OCI-LY1 (cell line): ENCODE results near the gene KIAA0040.

Experiments
- H2AFZ ChIP-seq: fragments of 200-600 bp; sonication (generic), shearing (Covaris generic); 2 replicates; pipeline ENCODE4 v1.6.0; 2014; ENCODE audit warnings: antibody characterized with exemption, mild to moderate bottlenecking, low read length
- H3F3A ChIP-seq: fragments of 200-600 bp; sonication (generic), shearing (Covaris generic); 2 replicates; pipeline ENCODE4 v1.6.0; 2014; ENCODE audit warnings: mild to moderate bottlenecking, antibody characterized with exemption, low read length, moderate library complexity; ENCODE audit not compliant: insufficient read depth
- H3K27ac ChIP-seq: fragments of 200-600 bp; sonication (generic); 2 replicates; pipeline ENCODE4 v1.5.1; 2014; ENCODE audit warnings: low read length, mixed run types, mild to moderate bottlenecking, low read depth; ENCODE audit not compliant: poor library complexity, severe bottlenecking
- H3K27me3 ChIP-seq: fragments of 200-600 bp; sonication (generic); 2 replicates; pipeline ENCODE4 v1.6.0; 2014; ENCODE audit warnings: antibody characterized with exemption, mild to moderate bottlenecking, low read length, moderate library complexity; ENCODE audit not compliant: insufficient read depth
- H3K36me3 ChIP-seq: fragments of 200-600 bp; sonication (generic); 2 replicates; pipeline ENCODE4 v1.6.1; 2014; ENCODE audit warnings: mild to moderate bottlenecking, antibody characterized with exemption, low read length, moderate library complexity, mixed read lengths; ENCODE audit not compliant: insufficient read depth
- H3K4me1 ChIP-seq: fragments of 200-600 bp; sonication (generic); 2 replicates; pipeline ENCODE4 v1.5.1; 2014; ENCODE audit warnings: mild to moderate bottlenecking, low read length, moderate library complexity; ENCODE audit not compliant: insufficient read depth, severe bottlenecking
- H3K4me2 ChIP-seq: fragments of 200-600 bp; sonication (generic), shearing (Covaris generic); 2 replicates; pipeline ENCODE4 v1.6.1; 2014; ENCODE audit warnings: low read length
- H3K4me3 ChIP-seq: fragments of 200-600 bp; sonication (generic); 2 replicates; pipeline ENCODE4 v1.5.1; 2014; ENCODE audit warnings: low read length, low read depth, mild to moderate bottlenecking, mixed read lengths; ENCODE audit not compliant: poor library complexity, severe bottlenecking
- H3K79me2 ChIP-seq: fragments of 200-600 bp; shearing (Covaris generic); 2 replicates; pipeline ENCODE4 v1.6.1; 2016; ENCODE audit warnings: mixed run types, low read length, mixed read lengths; ENCODE audit not compliant: insufficient read depth
- H3K9ac ChIP-seq: fragments of 200-600 bp; sonication (generic), shearing (Covaris generic); 2 replicates; pipeline ENCODE4 v1.6.1; 2014; ENCODE audit warnings: mild to moderate bottlenecking, low read length, mixed read lengths
- H3K9me2 ChIP-seq: fragments of 200-600 bp; sonication (generic), shearing (Covaris generic); 2 replicates; pipeline ENCODE4 v1.6.1; 2014; ENCODE audit warnings: low read depth, mild to moderate bottlenecking, low read length, mixed read lengths
- H3K9me3 ChIP-seq: fragments of 200-600 bp; shearing (Covaris generic); 2 replicates; pipeline ENCODE4 v1.6.1; 2014; ENCODE audit warnings: low read length, mixed read lengths
- H4K20me1 ChIP-seq: fragments of 200-600 bp; sonication (generic), shearing (Covaris generic); 2 replicates; pipeline ENCODE4 v1.6.0; 2016; ENCODE audit warnings: mild to moderate bottlenecking, low read length; ENCODE audit not compliant: insufficient read depth
- EZH2 ChIP-seq: fragments of 200-600 bp; sonication (generic), shearing (Covaris generic); IDR thresholded peaks from 2 replicates; pipeline ENCODE4 v1.8.0; 2017; ENCODE audit warnings: borderline replicate concordance, mixed run types, mild to moderate bottlenecking, antibody characterized with exemption, low read length, moderate library complexity, mixed read lengths
- TF ChIP-seq, protein P1 (sequence below): fragments of 200-600 bp; sonication (generic), shearing (Covaris generic); IDR thresholded peaks from 2 replicates; pipeline ENCODE4 v1.5.1; 2017; ENCODE audit warnings: mild to moderate bottlenecking, antibody characterized with exemption, low read length, moderate library complexity, mixed read lengths

Gene KIAA0040

DNA sequence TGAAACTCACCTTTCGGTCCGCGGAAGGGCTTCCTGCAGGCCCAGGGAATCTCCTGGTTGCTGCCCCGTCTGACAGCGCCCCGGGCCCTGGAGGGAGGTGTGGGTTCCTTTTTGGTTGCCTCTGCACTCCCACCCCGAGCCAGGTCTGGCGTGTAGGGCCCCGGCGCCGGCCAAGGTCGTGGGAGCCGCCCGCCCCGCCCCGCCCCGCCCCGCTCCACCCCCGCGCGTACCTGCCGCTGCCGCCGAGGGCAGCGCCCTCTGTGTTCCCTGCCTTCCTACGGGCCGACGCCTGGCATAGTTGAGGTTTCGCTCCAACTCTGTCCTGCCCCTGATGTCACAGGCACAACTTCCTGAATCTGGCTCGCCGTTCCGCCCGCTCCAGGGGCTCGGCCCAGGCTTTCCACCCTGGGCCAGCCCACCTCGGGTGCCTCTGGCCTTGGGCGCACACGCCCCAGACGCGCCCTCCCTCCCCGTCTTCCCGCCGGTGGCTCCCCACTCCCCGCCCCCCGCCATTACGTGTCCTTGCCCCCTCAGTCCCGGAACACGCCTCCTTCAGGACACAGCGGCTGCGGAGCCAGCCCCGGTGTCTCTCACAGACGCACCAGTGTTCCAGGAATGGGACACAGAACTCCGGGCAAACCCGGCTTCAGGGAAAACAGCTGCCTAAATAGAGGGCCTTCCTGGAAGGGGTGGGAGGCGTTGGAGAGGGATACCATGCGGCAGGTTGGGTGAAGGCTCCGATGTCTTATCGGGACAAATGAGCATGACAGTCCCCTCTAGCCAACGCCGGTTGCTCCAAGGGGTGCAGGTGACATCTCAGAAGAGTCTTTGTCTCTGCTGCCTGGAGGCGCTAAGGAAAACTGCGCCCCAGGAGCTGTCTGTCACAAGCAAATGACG is at the start of gene KIAA0040:
TSS of gene KIAA0040 (minus strand) at position 147 of the 897 bp plus-strand sequence. CDS start 31,763 bp downstream, outside the sequence.
- H3K4me3 ChIP-seq: peak within 1 kb of the TSS; percentile 94
- H3K36me3 ChIP-seq: 0 out of 2 replicates have a peak, but pooled peaks cover 2% of the 10 kb centered on the region
- TF ChIP-seq, protein P1, sequence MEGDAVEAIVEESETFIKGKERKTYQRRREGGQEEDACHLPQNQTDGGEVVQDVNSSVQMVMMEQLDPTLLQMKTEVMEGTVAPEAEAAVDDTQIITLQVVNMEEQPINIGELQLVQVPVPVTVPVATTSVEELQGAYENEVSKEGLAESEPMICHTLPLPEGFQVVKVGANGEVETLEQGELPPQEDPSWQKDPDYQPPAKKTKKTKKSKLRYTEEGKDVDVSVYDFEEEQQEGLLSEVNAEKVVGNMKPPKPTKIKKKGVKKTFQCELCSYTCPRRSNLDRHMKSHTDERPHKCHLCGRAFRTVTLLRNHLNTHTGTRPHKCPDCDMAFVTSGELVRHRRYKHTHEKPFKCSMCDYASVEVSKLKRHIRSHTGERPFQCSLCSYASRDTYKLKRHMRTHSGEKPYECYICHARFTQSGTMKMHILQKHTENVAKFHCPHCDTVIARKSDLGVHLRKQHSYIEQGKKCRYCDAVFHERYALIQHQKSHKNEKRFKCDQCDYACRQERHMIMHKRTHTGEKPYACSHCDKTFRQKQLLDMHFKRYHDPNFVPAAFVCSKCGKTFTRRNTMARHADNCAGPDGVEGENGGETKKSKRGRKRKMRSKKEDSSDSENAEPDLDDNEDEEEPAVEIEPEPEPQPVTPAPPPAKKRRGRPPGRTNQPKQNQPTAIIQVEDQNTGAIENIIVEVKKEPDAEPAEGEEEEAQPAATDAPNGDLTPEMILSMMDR: peak; percentile 9; the same call in 1 of the 2 replicates
- TF ChIP-seq EZH2: no peak
- peak within 1 kb of the TSS; percentile 11 for H3K27ac ChIP-seq
- H3F3A ChIP-seq: no peaks in the 10 kb centered on the region
- H2AFZ ChIP-seq: 0 out of 2 replicates have a peak within 1 kb of the TSS, but pooled peaks have one; percentile 15
- no peaks in the 10 kb centered on the region for H3K27me3 ChIP-seq
- H4K20me1 ChIP-seq: no peaks in the 10 kb centered on the region
- H3K4me1 ChIP-seq: peaks cover 53% of the 10 kb centered on the region
- peak within 1 kb of the TSS; percentile 94 for H3K4me2 ChIP-seq
- peak within 1 kb of the TSS; percentile 83 for H3K9ac ChIP-seq
- H3K9me2 ChIP-seq: no peaks in the 10 kb centered on the region
- H3K79me2 ChIP-seq: no peaks in the 10 kb centered on the region
- no peaks in the 10 kb centered on the region for H3K9me3 ChIP-seq

DNA sequence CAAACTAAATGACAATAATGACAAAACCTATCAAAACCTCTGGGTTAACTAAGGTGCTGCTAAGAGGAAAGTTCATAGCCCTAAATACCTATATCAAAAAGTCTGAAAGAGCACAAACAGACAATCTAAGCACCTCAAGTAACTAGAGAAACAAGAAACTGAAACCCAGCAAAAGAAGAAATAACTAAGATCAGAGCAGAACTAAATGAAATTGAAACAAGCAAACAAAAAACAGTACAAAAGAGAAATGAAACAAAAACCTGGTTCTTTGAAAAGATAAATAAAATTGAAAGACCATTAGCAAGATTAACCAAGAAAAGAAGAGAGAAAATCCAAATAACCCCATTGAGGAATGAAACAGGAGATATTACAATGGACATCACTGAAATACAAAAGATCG is 44.8 kb upstream of the KIAA0040 start:
- TF ChIP-seq, protein P1: no peak
- no peak for TF ChIP-seq EZH2
- no peaks in the 10 kb centered on the region for H3K4me1 ChIP-seq
- no peak overlapping the region for H2AFZ ChIP-seq
- no peaks in the 10 kb centered on the region for H3K36me3 ChIP-seq
- H3K79me2 ChIP-seq: no peaks in the 10 kb centered on the region
- H3K27me3 ChIP-seq: no peaks in the 10 kb centered on the region
- H3K9me2 ChIP-seq: no peaks in the 10 kb centered on the region
- no peaks in the 10 kb centered on the region for H3F3A ChIP-seq
- H4K20me1 ChIP-seq: no peaks in the 10 kb centered on the region
- no peaks in the 10 kb centered on the region for H3K9me3 ChIP-seq
- no peak overlapping the region for H3K4me2 ChIP-seq
- H3K9ac ChIP-seq: no peak overlapping the region
- H3K27ac ChIP-seq: no peak overlapping the region
- H3K4me3 ChIP-seq: no peak overlapping the region

DNA sequence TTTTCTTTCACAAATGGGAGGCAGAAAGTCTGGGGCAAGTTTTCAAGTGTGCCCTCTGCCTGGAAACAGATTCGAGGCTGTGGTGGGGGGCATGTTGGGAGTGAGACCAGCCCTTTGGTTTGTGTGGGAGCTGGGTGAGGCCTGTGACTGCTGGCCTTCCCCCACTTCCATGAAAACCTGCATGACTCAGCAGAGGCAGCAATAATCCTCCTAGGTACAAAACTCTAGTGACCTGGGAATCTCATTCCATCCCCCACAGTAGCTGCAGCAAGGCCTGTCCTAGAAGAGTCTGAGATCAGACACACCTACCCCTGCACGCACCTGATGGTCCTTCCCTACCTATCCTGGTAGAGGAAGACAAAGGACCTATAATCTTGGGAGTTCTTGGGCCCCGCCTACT is 42.1 kb upstream of the KIAA0040 start:
- H3F3A ChIP-seq: no peaks in the 10 kb centered on the region
- no peaks in the 10 kb centered on the region for H3K4me1 ChIP-seq
- TF ChIP-seq, protein P1: no peak
- no peak for TF ChIP-seq EZH2
- no peaks in the 10 kb centered on the region for H4K20me1 ChIP-seq
- no peaks in the 10 kb centered on the region for H3K79me2 ChIP-seq
- no peaks in the 10 kb centered on the region for H3K9me3 ChIP-seq
- H3K4me2 ChIP-seq: no peak overlapping the region
- H3K27me3 ChIP-seq: no peaks in the 10 kb centered on the region
- H3K4me3 ChIP-seq: no peak overlapping the region
- no peaks in the 10 kb centered on the region for H3K36me3 ChIP-seq
- H3K9me2 ChIP-seq: no peaks in the 10 kb centered on the region
- no peak overlapping the region for H3K9ac ChIP-seq
- H3K27ac ChIP-seq: no peak overlapping the region
- H2AFZ ChIP-seq: no peak overlapping the region
